Erythroblast (primary cell): ENCODE results near the gene P2RX3.

ENCODE experiments used
- GATA1 ChIP-seq: IDR thresholded peaks from 2 replicates; pipeline ENCODE4 v1.6.1; 2011; ENCODE audit warnings: low read depth, mild to moderate bottlenecking, control low read depth, low read length, moderate library complexity
- POLR2A ChIP-seq: IDR thresholded peaks from 2 replicates; pipeline ENCODE4 v1.6.1; 2011; ENCODE audit warnings: mild to moderate bottlenecking, low read length

DNA sequence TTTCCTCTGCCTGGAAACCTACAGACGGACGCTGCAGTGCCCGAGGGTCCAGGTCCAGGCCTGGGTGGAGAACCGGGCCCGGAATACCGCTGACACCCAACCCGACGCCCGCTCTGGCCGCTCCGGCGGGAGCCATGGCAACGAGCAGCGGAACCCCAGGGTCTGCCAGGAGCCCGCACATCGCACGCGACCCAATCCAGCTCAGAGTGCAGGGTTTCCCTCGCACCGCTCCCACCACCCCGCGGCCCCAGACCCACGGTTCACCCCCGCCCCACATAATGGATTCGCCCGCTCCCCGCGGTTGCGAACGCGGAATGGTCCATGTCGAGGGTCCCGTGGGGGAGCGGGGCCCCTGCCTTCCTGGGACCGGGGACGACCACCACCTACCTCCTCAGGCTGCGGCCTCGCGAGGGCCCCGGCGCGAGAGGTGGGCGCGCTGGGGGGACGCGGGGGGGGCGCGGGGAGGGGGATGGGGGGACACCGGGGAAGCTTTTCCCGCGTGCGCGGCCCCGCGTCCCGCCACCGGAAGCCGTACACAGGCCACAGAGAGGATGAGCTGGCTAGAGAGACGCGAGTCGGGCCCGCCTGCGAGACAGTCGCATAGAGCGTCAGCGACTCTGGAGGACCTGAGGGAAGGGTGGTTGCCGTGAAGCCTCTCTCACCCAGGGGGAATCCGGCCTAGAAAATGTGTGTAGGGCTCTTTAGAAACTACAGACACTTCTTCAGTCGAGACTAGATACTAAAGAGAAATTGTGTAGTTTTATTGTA is 2.6 kb upstream of the P2RX3 start, which contains the start of gene SSRP1:
- TF ChIP-seq POLR2A, result peak; percentile 64
- TF ChIP-seq GATA1, result no peak
